Measurements from ENCODE around the gene LINC01488.

The LINC01488 gene

GRCh38 chr11:69479591-69480271 is 1.7 kb upstream of the LINC01488 start:
- no peak for DNase-seq (ENCODE audit: low read depth, low spot score)

DNA sequence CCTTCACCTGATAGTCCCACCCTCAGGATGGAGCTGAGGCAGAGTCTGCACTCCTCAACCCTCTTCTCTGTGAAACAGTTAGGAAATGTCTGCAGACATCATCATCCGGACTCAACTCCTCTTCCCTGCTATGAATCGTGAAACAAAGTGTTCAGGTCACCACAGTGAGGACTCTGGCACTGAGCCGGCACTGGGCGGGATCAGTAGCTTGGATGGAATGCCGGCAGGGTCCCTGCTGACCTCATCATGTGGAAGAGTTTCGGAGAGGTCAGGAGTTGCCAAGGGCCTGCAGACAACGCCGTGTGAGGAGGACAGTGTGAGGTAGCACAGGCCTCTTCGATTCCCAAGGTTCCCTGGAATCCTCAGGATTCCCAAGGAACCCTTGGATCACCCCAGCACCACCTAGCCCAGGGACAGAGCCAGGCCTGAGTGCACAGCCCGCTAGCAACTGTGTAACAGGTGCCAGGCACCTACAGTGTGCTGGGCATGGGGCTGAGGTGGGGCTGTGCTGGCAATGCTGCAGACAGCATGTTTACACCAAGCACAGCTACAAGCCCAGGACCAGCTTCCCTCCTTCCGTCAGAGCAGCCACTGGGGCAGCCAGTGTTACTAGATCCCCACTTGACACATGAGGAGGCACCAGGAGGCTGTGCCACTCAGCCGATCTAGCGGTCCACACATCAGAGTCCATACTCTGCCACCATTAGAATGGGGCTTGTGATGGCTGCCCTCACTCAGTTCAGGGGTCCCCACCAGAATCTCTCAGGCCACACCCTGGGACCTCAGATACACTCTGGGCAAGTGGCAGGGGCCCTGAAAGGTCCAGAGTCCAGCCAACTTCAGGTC is 693 bp upstream of the LINC01488 start:
- DNase-seq (ENCODE audit: low read depth, low spot score), result no peak

DNA sequence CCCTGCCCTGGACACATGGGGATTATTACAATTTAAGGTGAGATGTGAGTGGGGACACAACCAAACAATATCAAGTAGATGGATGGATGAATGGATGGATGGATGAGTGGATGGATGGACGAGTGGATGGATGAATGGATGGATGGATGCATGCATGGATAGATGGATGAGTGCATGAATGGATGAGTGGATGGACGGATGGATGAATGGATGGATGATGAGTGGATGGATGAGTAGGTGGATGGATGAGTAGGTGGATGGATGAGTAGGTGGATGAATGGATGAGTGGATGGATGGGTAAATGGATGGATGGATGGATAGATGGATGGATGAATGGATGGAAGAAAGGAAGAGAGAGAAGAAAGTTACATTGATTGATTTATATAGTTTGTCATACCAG is 859 bp downstream of the LINC01488 start:
- no peak for DNase-seq (ENCODE audit: low read depth, low spot score)

- DNase-seq (ENCODE audit: low read depth, low spot score), result no peak
Measured at GRCh38 chr11:69483170-69483569, 1.7 kb downstream of the LINC01488 start.

- no peak for DNase-seq (ENCODE audit: low read depth, low spot score)
Measured at GRCh38 chr11:69483691-69484426, 2.4 kb downstream of the LINC01488 start.

- no peak for DNase-seq (ENCODE audit: low read depth, low spot score)
Measured at GRCh38 chr11:69484427-69485259, 3.2 kb downstream of the LINC01488 start.

DNA sequence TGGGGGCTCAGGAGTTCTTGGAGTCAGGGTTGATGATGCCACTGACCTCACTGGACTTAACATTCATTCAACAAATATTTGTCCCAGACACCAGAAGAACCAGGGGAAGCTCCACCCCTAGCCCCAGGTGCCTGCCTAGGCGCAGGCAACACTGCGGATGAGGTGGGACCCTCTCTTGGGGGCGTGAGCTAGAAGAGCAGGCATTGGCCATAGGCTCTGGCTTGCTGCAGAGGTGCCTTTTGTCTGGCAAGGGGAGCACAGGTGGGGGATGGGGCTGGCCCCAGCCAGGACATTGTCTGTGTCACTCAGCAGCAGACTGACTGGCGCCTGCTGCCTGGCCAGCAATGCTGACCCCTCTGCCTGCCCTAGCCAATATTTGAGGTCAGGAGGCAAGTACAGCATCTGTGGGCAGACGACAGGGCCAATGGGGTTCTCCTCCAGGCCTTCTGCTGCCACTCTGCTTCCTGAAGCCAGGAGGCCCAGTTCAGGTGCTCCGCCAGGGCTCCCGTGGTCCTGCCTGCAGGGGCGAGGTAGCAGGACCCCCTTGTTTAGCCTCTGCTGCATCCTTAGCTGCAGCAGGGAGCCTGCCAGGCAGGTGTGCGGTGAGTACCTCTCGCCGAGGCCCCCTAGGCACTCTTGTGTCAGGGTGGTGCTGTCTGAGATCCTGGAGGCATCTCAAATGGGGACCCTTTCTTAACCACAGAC is 4.0 kb downstream of the LINC01488 start:
- DNase-seq (ENCODE audit: low read depth, low spot score), result no peak

- no peak for DNase-seq (ENCODE audit: low read depth, low spot score)
Measured at GRCh38 chr11:69486056-69486772, 4.8 kb downstream of the LINC01488 start.

GRCh38 chr11:69486773-69487291 is 5.4 kb downstream of the LINC01488 start:
- no peak for DNase-seq (ENCODE audit: low read depth, low spot score)

DNA sequence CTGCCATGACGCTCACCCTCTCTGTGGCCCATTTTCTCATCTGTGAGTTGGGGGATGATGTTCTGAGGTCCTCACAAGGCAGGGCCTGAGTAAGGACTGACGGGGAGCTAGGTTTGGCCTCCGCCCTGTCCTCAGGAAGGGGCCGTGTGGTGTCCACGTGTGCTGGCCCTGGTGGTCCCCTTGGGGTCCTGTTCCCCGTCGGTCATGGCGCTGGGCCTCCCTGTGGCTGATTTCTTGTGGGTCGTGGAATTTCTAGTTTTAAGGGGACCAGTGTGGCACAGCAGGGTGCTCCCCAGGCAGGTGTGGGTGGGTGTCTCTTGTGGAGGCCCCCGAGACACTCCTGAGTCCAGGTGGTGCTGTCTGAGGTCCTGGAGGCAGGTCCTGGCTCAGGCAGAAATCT is 5.9 kb downstream of the LINC01488 start:
- no peak for DNase-seq (ENCODE audit: low read depth, low spot score)

DNA sequence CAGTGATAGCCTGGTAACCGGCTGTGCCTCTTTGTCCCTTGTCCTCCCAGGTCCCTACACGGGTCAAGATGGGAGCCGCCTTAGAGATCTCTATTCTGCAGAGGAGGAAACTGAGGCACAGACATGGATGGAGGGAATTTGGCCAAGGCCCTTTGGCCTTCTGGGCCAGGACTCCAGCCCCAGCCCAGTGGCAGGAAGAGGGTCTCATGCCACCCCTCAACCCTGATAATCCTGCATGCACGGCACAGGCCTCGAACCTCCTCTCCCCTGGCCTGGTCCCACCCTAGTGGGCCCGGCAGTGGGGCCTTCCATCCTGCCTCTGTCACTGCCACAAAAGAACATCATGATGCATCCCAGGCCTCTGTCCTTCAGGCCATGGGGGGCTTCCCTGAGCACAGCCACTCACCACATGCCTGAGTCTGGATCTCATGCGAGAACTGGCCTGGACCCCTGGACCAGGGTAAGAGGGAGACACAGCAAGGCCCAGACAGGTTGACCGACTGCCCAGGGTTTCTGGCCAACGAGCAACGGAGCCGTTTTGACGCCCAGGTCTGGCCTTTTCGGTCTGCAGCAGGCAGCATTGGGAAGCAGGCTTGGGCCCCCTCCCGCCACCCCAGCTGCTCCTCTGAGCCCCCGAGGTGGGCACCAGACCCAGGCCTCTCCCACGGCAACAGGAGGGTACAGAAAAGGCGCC is 6.5 kb downstream of the LINC01488 start:
- DNase-seq (ENCODE audit: low read depth, low spot score), result no peak

GRCh38 chr11:69488543-69488940 is 7.1 kb downstream of the LINC01488 start:
- DNase-seq (ENCODE audit: low read depth, low spot score), result no peak

- DNase-seq (ENCODE audit: low read depth, low spot score), result no peak
Measured at GRCh38 chr11:69489031-69489745, 7.7 kb downstream of the LINC01488 start.

GRCh38 chr11:69489746-69490365 is 8.4 kb downstream of the LINC01488 start:
- no peak for DNase-seq (ENCODE audit: low read depth, low spot score)

- no peak for DNase-seq (ENCODE audit: low read depth, low spot score)
Measured at GRCh38 chr11:69490516-69490915, 9.1 kb downstream of the LINC01488 start.

DNA sequence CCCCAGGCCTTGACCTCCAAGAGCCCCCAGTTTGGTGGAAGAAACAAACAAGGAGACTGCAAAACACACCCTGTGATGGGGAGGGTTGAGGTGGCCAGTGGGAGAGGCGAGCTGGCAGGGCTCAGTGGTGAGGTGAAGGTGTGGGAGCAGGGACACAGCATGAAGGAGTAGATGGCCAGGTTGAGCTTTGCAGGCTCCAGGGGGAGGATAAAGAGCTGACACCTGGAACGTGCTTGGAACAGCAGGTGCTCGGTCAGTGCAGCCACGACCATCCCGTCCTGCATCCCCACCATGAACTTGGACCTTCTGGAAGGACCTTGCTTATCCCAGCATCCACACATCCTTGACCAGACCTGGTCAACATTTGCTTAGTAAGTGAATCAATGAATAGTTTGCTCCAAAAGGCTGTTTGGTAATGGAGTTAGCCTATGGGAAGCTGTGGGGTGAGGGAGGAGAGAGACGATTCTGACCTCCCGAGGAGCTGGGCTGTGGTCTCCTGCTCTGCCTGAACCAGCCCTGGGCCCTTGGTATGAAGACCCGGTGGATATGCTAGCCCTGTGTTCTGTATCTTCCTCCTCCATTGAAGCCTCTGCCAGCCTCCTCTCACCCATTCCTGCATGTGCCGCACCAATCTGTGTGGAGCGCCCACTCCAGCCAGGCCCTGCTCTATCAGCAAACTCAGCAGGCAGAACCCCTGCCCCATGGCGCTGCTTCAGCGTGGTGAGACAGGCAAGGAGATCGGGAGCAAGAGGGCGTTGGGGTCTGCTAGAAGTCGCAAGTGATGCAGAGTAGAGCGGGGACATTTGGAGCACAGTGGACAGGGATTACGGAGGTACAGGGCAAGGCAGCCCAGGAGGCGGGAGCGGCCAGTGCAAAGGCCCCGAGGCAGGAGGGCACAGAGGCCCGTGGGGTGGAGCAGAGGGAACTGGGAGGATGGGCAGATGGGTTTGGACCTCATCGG is 9.9 kb downstream of the LINC01488 start:
- no peak for DNase-seq (ENCODE audit: low read depth, low spot score)
